Stimulated activated CD8-positive, alpha-beta memory T cell treated with anti-CD3 and anti-CD28 coated beads, Interleukin-15, amount 100 ng/mL, for 4 hours (primary cell): ENCODE results near the gene ETV6.

Experiments
- DNase-seq, 2 donors: peaks; one replicate each; pipeline ENCODE4 v3.0.0-alpha.2; 2020; ENCODE audit warnings: low read depth in 2 of 2

The ETV6 gene

GRCh38 chr12:11757531-11757930 is 108.1 kb downstream of the ETV6 start:
- DNase-seq = no peak

DNA sequence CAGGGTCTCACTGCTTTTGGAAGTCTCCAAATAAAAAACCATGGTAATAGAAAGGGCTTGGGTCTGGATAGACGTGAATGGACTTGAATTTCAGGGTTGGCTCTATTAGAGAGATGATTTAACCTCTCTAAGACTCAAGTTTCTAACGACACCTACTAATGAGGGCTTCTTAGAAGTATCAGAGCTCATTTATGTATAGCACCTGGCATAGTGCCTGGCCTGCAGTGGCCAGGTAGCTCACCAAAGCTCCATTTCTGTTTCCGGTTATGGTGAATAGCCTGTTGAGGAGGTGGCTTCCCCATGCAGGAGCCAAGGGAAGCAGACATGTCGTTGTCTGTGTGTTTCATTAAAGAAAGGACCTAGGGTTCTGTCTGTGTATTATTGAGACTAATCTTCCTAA is 108.6 kb downstream of the ETV6 start:
- DNase-seq = no peak

GRCh38 chr12:11758510-11759493 is 109.3 kb downstream of the ETV6 start:
- no peak for DNase-seq

GRCh38 chr12:11759494-11759878 is 110.0 kb downstream of the ETV6 start:
- DNase-seq = no peak

- DNase-seq = no peak
Observed at GRCh38 chr12:11759899-11760298, 110.4 kb downstream of the ETV6 start.

GRCh38 chr12:11761869-11762567 is 112.5 kb downstream of the ETV6 start:
- no peak for DNase-seq

DNA sequence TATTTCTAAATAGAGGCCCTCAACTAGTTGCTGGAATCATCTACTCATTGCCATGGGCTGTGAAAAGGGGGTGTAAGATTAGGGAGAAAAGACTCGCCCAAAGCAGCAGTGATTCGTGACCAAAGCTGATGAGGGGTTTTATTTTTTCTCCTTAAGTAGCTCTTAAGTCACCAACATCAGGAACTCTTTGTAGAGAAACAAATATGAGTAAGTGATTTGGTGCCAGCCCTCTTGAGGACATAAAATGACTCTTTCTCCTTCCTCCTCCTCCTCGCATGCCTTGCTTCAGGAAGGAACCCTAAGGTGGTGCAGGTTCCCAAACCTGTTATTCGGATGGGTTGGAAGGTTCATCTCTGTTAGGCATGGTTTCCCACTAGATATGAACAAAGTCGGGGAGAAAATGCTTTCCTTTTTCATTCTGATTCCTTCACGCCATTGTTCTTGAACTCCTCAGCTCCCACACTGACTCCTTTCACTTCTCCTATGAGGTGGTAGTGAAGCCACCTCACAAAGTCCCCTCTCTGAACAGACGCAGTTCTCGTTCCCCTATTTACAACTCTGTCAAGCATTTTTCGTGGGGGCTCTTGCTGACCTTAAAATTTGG is 113.4 kb downstream of the ETV6 start:
- no peak for DNase-seq

DNA sequence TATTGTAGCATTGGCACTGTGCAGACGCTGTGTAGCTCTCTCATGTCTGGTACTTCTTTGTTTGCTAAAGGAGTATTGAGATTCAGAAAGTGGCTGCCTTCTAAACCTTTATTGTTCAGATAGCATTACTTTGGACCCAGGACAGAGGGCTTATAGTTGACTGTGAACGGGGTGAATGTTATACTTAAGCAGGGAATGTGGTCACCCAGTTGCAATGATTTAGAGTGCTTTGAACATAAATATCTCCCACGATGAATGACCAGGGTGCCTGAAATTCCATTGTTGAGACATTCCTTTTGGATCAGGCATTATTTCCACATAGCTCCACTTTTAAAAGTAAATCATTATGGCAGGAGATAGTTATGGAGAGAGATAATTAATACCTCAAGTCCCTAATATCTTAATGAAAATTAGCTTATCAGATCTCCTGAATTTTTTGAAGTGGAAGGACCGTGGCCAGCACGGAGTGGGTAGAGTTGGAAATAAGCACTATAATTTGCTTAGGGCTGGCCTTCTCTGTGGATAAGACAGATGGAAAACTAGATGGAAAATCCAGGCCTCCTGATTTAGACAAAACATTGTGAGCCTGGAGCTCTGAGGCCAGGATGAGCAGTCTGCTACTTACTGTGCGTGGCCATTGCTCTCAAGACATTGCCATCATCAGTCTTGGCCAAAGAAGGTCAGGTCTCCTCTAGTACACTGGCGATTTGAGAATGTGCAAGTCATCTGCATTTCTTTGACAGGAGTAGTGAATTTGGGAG is 114.5 kb downstream of the ETV6 start:
- no peak for DNase-seq

DNA sequence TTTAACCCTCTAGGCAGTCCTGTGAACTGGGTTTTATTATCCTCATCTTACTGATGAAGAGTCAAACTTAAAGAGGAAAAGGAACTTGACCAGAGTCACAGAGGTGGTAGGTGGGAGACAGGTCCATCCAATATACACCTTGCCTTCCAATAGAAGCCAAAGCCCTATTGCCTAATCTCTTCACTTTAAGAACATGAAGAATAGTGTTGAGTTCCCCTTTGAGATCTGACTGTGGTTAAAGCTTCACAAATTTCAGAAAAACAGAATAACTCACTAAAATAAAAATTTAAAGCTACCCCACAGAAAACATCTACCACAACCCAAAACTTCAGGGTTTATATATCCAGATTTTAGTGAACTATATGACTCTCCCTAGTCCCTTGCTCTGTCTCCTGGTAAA is 115.4 kb downstream of the ETV6 start:
- DNase-seq = no peak

- DNase-seq = no peak
Observed at GRCh38 chr12:11765421-11765816, 115.9 kb downstream of the ETV6 start.

DNA sequence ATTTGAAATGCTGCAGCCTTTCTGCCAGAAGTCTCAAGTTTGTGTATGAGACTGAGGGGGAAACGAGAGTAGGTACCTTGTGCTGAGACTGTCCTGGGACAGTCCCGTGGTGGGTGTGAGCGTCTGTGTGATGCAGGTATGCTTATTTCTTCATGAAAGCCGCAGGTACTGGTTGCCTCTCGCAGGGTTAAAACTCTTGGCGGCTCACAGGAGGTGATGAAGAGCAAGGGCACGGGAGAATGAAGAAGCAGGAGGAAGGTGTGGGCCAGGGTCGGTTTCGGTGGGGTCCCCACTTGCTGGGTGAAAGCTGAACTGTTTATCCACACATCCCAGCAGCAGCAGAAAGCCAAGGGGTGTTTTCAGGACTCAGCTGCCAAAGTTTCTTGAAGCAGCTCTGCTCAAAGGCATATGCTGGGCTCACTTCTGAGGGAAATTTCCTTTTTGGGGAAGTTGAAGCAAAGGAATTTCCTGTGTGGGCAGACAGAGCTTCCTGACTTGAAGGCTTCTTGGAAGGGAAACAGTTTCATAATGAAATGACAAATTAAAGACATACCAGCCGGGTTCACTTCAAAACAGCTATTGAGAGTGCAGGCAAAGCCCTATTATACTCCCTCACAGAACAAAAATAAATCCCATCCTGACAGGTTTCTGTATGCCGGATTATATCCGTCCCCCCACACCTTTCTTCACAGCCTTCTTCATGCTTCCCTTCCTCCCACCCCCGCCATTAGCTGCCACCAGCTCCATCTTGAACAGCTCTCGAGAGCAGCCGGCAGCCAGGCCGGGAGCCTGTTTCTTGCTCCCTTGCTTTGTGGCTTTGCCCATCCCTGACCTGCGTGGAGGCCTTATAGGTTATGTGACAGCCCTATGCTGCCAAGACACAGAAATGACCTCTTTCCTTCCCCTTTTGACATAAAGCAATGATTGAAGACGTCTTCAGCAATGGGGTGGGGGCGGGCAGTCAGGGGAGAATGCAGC is 116.6 kb downstream of the ETV6 start:
- DNase-seq = peak in 1 of 2 donors; percentile 18

DNA sequence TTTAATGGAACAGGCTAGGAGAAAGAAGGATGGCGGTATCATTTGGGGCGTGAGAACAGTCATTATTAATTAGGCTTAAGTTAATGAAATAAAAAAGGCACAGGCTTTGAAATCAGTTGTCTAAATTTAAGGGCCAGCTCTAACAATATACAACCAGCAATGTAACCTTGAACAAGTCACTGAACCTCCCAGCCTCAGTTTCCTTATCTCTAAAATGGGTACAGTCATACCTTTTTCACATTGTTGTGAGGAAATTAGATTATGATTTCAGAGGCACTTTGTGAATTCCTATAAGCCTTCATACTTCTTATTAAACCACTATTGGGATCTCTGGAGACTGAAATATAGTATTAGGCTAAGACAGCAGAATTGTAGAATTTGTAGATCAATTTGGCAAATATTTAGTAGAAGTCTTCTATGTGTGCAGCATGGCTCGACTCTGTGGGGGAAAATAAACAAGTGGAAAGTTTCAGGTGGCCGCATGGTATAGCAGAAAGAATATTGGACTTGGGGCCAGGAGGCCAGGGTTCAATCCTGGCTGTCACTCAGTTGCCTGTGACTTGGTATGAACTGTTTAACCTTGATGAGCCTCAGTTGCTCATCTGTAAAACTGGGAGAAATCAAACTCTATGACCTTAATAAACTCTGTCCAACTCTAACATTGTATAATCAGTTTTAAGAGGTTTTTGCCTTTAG is 117.7 kb downstream of the ETV6 start:
- DNase-seq = no peak

DNA sequence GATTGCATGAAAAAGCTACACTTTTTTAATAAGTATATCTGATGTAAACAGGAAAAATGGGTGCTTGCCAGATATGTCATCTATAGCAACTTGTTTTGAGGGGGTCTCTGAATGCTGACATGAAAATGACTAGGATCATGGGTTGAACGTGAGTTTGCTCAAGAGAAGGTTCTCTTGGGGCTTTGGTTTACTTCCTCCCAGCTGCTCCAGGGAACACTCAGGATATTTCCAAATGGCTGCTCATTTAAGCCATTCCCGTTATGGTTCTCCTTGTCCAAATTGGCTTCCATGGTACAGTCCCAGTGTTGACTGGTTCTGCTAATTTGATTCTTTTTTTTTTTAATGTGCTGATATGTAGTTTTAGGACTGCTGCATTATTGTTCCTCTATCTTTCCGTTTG is 118.3 kb downstream of the ETV6 start:
- no peak for DNase-seq

- no peak for DNase-seq
Observed at GRCh38 chr12:11768233-11768965, 118.9 kb downstream of the ETV6 start.

DNA sequence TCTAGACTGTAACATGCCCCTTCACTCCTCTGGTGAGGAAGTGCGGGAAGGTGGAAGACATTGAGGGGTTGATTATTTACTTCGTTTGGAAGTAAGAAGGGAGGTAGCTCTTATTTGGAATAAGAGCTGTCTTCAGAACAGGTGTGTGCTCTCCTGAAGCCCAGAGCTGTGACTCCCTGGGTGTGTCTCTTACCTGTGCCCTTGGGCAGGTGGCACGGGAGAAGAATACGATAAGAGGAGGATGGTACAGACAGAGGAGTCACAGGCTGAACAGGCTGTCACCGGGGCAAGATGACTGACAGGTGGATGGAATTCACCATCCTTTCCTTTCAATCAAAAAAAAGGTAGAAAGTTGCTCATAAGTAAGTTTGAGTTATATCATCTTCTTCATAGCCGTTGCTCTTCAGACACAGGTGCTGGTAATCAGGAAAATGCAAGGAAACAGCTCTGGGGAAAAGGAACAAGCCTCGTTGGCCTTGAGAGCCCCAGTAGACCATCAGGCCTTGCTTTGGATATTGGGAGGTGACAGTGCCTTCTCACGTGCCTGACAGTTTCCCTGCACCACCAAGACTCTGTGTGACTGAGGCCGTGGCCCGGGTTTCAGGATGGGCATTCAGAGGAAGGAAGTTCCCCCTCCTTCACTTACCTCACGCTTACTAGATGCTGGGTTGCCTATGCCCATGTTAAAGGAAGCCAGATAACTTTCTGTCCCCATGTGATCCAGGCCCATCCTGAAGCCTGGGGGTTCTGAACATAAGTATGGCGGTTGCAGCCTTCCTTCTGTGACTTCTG is 120.4 kb downstream of the ETV6 start:
- DNase-seq = no peak

DNA sequence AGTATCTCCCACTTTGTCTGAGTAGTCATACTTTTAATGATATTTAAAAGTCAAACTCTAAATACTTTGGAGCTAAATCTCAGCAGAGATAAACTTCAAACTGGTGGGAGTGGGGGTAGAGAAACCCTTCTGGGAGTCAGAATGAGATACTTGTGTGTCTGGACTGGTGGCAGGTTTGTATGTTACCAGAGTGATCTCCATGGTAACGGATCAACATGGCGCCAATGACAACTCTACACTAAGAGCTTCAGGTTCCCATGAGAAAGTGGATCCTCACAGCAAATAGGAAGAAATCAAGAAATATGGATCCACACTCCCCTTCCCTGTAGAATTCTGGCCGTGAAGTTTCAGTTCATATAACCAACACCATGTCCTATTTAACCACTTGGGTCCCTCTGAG is 121.9 kb downstream of the ETV6 start:
- no peak for DNase-seq

- no peak for DNase-seq
Observed at GRCh38 chr12:11771895-11772502, 122.5 kb downstream of the ETV6 start.
